IMR-90 (cell line): ENCODE measurements around the gene CRISPLD2. TPM values are rescaled to one million over a fixed set of nuclear protein-coding genes. Genes with fewer than 3 reads are reported as not detected.

Experiments
- ATAC-seq: fragments of 200-7000 bp; cut with Tn5 transposase; 2 replicates; pipeline ENCODE4 v1.9.1; 2020; ENCODE audit warnings: low read depth, mild to moderate bottlenecking, moderate library complexity
- BruUV-seq: library from RNA; stranded (reverse); fragments of 400-500 nt; replicated peaks from 2 replicates; lab custom pipeline; 2021; lab: Mats Ljungman, UMichigan
- CTCF ChIA-PET: fragments of 300-600 bp; formaldehyde crosslinking; extraction: SDS; loops from one replicate; lab custom pipeline; 2021; ENCODE audit warnings: antibody characterized with exemption; lab: Yijun Ruan, JAX
- POLR2A ChIA-PET: fragments of 300-600 bp; sonication (Branson Sonifier 250); formaldehyde crosslinking; loops from one replicate; lab custom pipeline; 2022; ENCODE audit warnings: antibody characterized with exemption; ENCODE audit not compliant: unreplicated experiment; lab: Charles Lee
- DNase-seq: peaks from one replicate; pipeline ENCODE4 v3.0.0; 2013
- H2AFZ ChIP-seq: replicated peaks from 2 replicates; pipeline ENCODE3; 2013; ENCODE audit warnings: low read length, mild to moderate bottlenecking; ENCODE audit not compliant: poor library complexity
- H2AK5ac ChIP-seq: 2 replicates; pipeline ENCODE4 v1.6.1; 2013; ENCODE audit warnings: low read depth, low read length, inconsistent platforms
- H2AK9ac ChIP-seq: replicated peaks from 2 replicates; pipeline ENCODE3; 2013; ENCODE audit warnings: mild to moderate bottlenecking, low read depth, low read length, moderate library complexity; ENCODE audit not compliant: poor library complexity
- H2BK120ac ChIP-seq: 2 replicates; pipeline ENCODE4 v1.6.1; 2013; ENCODE audit warnings: low read depth, low read length, inconsistent platforms
- H2BK15ac ChIP-seq: 3 replicates; pipeline ENCODE4 v1.6.1; 2013; ENCODE audit warnings: low read depth, low read length, inconsistent platforms
- H2BK20ac ChIP-seq: 2 replicates; pipeline ENCODE4 v1.6.1; 2013; ENCODE audit warnings: low read depth, mild to moderate bottlenecking, inconsistent platforms, low read length, moderate library complexity
- H2BK5ac ChIP-seq: 2 replicates; pipeline ENCODE4 v1.6.1; 2013; ENCODE audit warnings: mild to moderate bottlenecking, low read depth, low read length, inconsistent platforms; ENCODE audit not compliant: poor library complexity, severe bottlenecking
- H3K14ac ChIP-seq: replicated peaks from 2 replicates; pipeline ENCODE4 v1.6.1; 2013; ENCODE audit warnings: low read depth, low read length, inconsistent platforms
- H3K18ac ChIP-seq: 2 replicates; pipeline ENCODE4 v1.6.1; 2013; ENCODE audit warnings: low read depth, low read length, control low read depth
- H3K23ac ChIP-seq: 2 replicates; pipeline ENCODE4 v1.6.1; 2013; ENCODE audit warnings: low read depth, low read length, inconsistent platforms
- H3K27ac ChIP-seq: 2 replicates; pipeline ENCODE4 v1.5.1; 2013; ENCODE audit warnings: mild to moderate bottlenecking, control low read depth, low read length; ENCODE audit not compliant: insufficient read depth
- H3K27me3 ChIP-seq: 2 replicates; pipeline ENCODE4 v1.6.1; 2013; ENCODE audit warnings: low read length; ENCODE audit not compliant: control insufficient read depth, insufficient read depth
- H3K36me3 ChIP-seq: 2 replicates; pipeline ENCODE4 v1.6.1; 2013; ENCODE audit warnings: low read length, mixed read lengths; ENCODE audit not compliant: control insufficient read depth, insufficient read depth
- H3K4ac ChIP-seq: 2 replicates; pipeline ENCODE4 v1.6.1; 2013; ENCODE audit warnings: low read depth, low read length, inconsistent platforms
- H3K4me1 ChIP-seq: 2 replicates; pipeline ENCODE4 v1.6.1; 2013; ENCODE audit warnings: low read length, mixed read lengths; ENCODE audit not compliant: control insufficient read depth, insufficient read depth
- H3K4me2 ChIP-seq: 2 replicates; pipeline ENCODE4 v1.6.1; 2013; ENCODE audit warnings: low read depth, mild to moderate bottlenecking, control low read depth, low read length, moderate library complexity
- H3K4me3 ChIP-seq: 2 replicates; pipeline ENCODE4 v1.5.1; 2013; ENCODE audit warnings: low read depth, mild to moderate bottlenecking, control low read depth, low read length, moderate library complexity; ENCODE audit not compliant: insufficient read depth
- H3K56ac ChIP-seq: 2 replicates; pipeline ENCODE4 v1.6.1; 2013; ENCODE audit warnings: low read length, inconsistent platforms; ENCODE audit not compliant: insufficient read depth; ENCODE audit errors: extremely low read depth
- H3K79me1 ChIP-seq, 2 experiments: 2 replicates each; pipeline ENCODE4 v1.6.1; 2013; ENCODE audit warnings: low read length in 2 of 2, inconsistent platforms in 1 of 2, low read depth in 1 of 2
- H3K9ac ChIP-seq: 2 replicates; pipeline ENCODE4 v1.6.1; 2013; ENCODE audit warnings: low read depth, low read length, control low read depth
- H3K9me1 ChIP-seq: 2 replicates; pipeline ENCODE4 v1.6.1; 2013; ENCODE audit warnings: low read length, inconsistent platforms; ENCODE audit not compliant: insufficient read depth
- H3K9me3 ChIP-seq: 2 replicates; pipeline ENCODE4 v1.6.1; 2013; ENCODE audit warnings: low read length; ENCODE audit not compliant: control insufficient read depth, insufficient read depth
- H4K20me1 ChIP-seq: 2 replicates; pipeline ENCODE4 v1.6.1; 2013; ENCODE audit warnings: low read length, inconsistent platforms; ENCODE audit not compliant: insufficient read depth
- H4K5ac ChIP-seq: 2 replicates; pipeline ENCODE4 v1.6.1; 2013; ENCODE audit warnings: mild to moderate bottlenecking, low read depth, low read length, control low read depth
- H4K8ac ChIP-seq, 2 experiments: 2 replicates each; pipeline ENCODE4 v1.6.1; 2013; ENCODE audit warnings: low read depth in 2 of 2, low read length in 2 of 2, control low read depth in 1 of 2, inconsistent platforms in 1 of 2
- H4K91ac ChIP-seq: 2 replicates; pipeline ENCODE4 v1.6.1; 2013; ENCODE audit warnings: low read depth, low read length, inconsistent platforms; ENCODE audit not compliant: insufficient read depth
- MAFK ChIP-seq: IDR thresholded peaks from 2 replicates; pipeline ENCODE4 v1.6.1; 2012; ENCODE audit warnings: low read depth, low read length, improper control_type of control experiment
- MXI1 ChIP-seq: IDR thresholded peaks from 2 replicates; pipeline ENCODE4 v1.6.1; 2012; ENCODE audit warnings: low read depth, mild to moderate bottlenecking, low read length, moderate library complexity, borderline replicate concordance
- WGBS, 2 experiments: methylation state at CpG; one replicate each; pipeline versions ENCODE4 v1.1.5 to v1.1.7; 2013; ENCODE audit warnings: missing lambda C conversion rate in 2 of 2; ENCODE audit not compliant: insufficient read length in 1 of 2; ENCODE audit errors: extremely low coverage in 2 of 2; 5-methylcytosine and 5-hydroxymethylcytosine counted together
- dilution Hi-C: fragments of 300-500 bp; cut with HindIII; formaldehyde crosslinking; loops from one replicate; pipeline ENCODE4 v1.14.3; 2018; ENCODE audit warnings: low sequenced_read_pairs; ENCODE audit not compliant: unreplicated experiment
- in situ Hi-C: fragments of 300-500 bp; cut with MboI; formaldehyde crosslinking; loops from 3 replicates; pipeline ENCODE4 v1.14.3; 2019; ENCODE audit warnings: low sequenced_read_pairs, inconsistent platforms, mixed read lengths
- intact Hi-C: fragments of 100-400 bp; cut with micrococcal nuclease; formaldehyde crosslinking; loops from 2 replicates; pipeline ENCODE4 v1.10.0; 2022
- polyA plus RNA-seq, 3 experiments: library from polyadenylated mRNA; depleted of rRNA; stranded (reverse); fragments of >200 nt; gene quantifications; 2 replicates each; pipeline ENCODE4 v1.2.3, GENCODE V29; 2012; ENCODE audit warnings: low replicate concordance in 1 of 3
- total RNA-seq: library from RNA; depleted of rRNA; stranded (reverse); fragments of >200 nt; gene quantifications from 2 replicates; pipeline ENCODE4 v1.2.3, GENCODE V29; 2012

The CRISPLD2 gene
- total and polyA plus RNA-seq, 2 of the 4 experiments (the other 2 are of a cell fraction): 23.1 to 37.5 TPM

GRCh38 chr16:84843149-84844048 is 23.6 kb downstream of the CRISPLD2 start:
- peaks cover 16% of the 10 kb centered on the region for H3K4me1 ChIP-seq
- H3K23ac ChIP-seq: no peak overlapping the region
- H4K5ac ChIP-seq: no peak overlapping the region
- peaks cover 58% of the 10 kb centered on the region for H3K36me3 ChIP-seq
- H3K4me3 ChIP-seq: no peak overlapping the region
- H3K9me3 ChIP-seq: no peaks in the 10 kb centered on the region
- H4K8ac ChIP-seq: peak overlapping the region in 1 of 2 experiments; percentile 18; a peak in 1 of 4 replicates
- no peak overlapping the region for H3K9ac ChIP-seq
- TF ChIP-seq MAFK (peak; percentile 97), MXI1 (no peak)
- H3K27ac ChIP-seq: no peak overlapping the region
- H2BK120ac ChIP-seq: no peak overlapping the region
- H3K14ac ChIP-seq: no peak overlapping the region; the same call in 1 of the 2 replicates
- no peak overlapping the region for H2BK20ac ChIP-seq
- H3K18ac ChIP-seq: no peak overlapping the region
- peaks cover 14% of the 10 kb centered on the region for H3K9me1 ChIP-seq
- H4K91ac ChIP-seq: no peak overlapping the region
- no TSS peak for BruUV-seq
- H3K56ac ChIP-seq: no peak overlapping the region
- peaks cover 11 to 41% of the 10 kb centered on the region in 2 experiments; a peak in 3 of 4 replicates for H3K79me1 ChIP-seq
- no peak overlapping the region for H2BK15ac ChIP-seq
- WGBS, 2 experiments: 83% methylated on average over 7 of the region's 13 CpGs; no CpG with 5 or more reads in 1 of the 2 experiments
- intact Hi-C loops (no loop called here), dilution Hi-C loops (no loop called here), in situ Hi-C loops (no loop called here)
- H3K4ac ChIP-seq: no peak overlapping the region
- CTCF ChIA-PET: no interaction called here
- no peak overlapping the region for H3K4me2 ChIP-seq
- H2AK9ac ChIP-seq: peak overlapping the region; percentile 30
- H4K20me1 ChIP-seq: peaks cover 3% of the 10 kb centered on the region; the same call in 1 of the 2 replicates
- peak overlapping the region; percentile 64 for H2AFZ ChIP-seq
- no peaks in the 10 kb centered on the region for H3K27me3 ChIP-seq
- POLR2A ChIA-PET: no interaction called here
- H2BK5ac ChIP-seq: no peak overlapping the region
- DNase-seq: no peak
- no peak for ATAC-seq
- peak overlapping the region; percentile 24 for H2AK5ac ChIP-seq
